ENCODE measurements around the gene TRIM27.
"Not testable (repeated sequence)": the region's sequence is repeated elsewhere in the genome, so short reads cannot be mapped to it uniquely, and the experiment has no call there.

TRIM27 gene

DNA sequence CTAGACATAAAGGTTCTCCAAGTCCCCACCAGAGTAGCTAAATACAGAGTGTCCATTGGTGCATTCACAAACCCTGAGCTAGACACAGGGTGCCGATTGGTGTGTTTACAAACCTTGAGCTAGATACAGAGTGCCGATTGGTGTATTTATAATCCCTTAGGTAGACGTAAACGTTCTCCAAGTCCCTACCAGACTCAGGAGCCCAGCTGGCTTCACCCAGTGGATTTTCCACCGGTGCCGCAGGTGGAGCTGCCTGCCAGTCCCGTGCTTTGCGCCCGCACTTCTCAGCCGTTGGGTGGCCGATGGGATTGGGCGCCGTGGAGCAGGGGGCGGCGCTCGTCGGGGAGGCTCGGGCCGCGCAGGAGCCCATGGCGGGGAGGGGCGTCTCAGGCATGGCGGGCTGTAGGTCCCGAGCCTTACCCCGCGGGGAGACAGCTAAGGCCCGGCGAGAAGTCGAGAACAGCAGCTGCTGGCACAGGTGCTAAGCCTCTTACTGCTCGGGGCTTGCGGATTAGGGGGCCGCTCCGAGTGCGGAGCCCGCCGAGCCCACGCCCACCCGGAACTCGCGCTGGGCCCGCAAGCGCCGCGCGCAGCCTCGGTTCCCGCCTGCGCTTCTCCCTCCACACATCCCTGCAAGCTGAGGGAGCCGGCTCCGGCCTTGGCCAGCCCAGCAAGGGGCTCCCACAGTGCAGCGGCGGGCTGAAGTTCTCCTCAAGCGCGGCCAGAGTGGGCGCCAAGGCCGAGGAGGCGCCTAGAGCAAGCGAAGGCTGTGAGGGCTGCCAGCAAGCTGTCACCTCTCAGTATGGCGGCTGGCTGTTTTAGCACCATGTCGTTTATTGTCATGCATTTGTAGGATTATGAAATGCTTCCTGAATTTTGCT is 57.3 kb downstream of the TRIM27 start:
- peak in 2 of 3 donors; percentile 40 to 62 for DNase-seq (ENCODE audit: low read depth in 3 of 3, low spot score in 1 of 3)

GRCh38 chr6:28865401-28866204 is 58.2 kb downstream of the TRIM27 start:
- peak in 2 of 3 donors; percentile 13 to 22 for DNase-seq (ENCODE audit: low read depth in 3 of 3, low spot score in 1 of 3)

- DNase-seq (ENCODE audit: low read depth in 3 of 3, low spot score in 1 of 3) = no peak
These were observed 59.4 kb downstream of the TRIM27 start for GRCh38 chr6:28864326-28864923.

DNA sequence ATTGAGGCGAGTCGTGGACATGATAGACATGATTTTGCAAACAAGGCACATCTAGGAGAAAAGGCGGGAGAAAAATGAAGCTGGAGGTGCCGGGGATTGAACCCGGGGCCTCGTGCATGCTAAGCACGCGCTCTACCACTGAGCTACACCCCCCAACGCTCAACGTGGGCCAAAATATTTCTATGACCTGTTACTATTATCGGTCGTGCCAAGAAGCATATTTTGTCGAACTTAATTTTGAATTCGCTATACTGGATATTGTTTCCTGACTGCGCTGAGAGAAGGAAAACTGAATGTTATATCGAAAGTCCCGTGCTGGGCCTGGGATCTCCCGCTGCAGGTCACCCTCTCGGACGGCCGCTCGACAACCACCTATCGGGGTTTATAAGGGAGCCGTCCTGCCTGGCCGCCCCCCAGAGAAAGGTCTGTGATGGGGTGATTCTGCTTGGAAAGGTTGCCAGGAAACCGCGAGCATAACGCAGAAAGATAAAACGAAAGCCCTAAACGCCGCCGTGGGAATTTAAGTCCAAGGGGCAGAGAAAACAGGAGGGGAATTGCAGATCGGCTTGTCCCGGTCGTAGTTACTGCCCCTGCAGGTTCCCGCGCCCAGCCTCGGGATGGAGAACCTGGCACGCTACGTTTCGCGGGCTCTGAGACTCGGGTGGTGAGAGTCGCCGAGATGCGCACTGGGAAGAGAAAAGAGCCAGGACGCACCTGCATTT is 60.0 kb downstream of the TRIM27 start:
- DNase-seq (ENCODE audit: low read depth in 3 of 3, low spot score in 1 of 3) = peak; percentile 72 to 85 (median 80)

- DNase-seq (ENCODE audit: low read depth in 3 of 3, low spot score in 1 of 3) = no peak
These were observed 61.7 kb downstream of the TRIM27 start for GRCh38 chr6:28862077-28862476.

GRCh38 chr6:28861339-28861738 is 62.4 kb downstream of the TRIM27 start:
- no peak for DNase-seq (ENCODE audit: low read depth in 3 of 3, low spot score in 1 of 3)

DNA sequence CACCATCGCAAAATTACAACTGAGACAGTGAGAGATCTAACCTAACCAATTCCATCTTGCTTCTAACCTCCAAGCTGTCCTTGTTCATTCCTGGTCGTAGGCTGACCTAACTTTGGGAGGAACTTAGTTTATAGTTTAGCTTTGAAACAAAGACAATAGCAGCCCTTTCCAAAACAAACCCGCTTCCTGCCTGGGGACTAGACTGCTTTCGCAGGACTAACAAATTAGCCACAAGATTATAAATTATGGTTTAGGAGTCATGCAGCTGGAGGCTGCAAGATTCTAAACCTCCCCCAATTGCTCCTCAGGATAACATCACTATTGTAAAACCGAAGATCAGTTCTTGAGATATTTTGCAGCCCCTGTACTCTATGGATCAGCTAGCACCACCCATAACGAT is 63.2 kb downstream of the TRIM27 start:
- no peak for DNase-seq (ENCODE audit: low read depth in 3 of 3, low spot score in 1 of 3)

DNA sequence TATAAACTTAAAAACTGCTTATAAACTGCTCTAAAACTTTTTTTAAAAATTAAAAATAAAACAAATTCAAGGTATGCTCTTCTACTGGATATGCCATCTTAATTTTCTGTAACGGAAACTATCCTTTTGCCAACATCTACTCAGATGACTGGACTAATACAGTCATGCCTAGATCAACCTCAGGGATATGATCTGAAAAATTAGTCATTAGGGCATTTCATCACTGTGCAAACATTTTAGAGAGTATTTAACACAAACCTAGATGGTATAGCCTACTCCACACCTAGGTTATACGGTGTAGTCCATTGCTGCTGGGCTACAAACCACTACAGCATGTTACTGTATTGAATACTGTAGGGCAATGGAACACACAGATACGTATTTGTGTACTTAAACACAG is 64.8 kb downstream of the TRIM27 start:
- no peak for DNase-seq (ENCODE audit: low read depth in 3 of 3, low spot score in 1 of 3)

DNA sequence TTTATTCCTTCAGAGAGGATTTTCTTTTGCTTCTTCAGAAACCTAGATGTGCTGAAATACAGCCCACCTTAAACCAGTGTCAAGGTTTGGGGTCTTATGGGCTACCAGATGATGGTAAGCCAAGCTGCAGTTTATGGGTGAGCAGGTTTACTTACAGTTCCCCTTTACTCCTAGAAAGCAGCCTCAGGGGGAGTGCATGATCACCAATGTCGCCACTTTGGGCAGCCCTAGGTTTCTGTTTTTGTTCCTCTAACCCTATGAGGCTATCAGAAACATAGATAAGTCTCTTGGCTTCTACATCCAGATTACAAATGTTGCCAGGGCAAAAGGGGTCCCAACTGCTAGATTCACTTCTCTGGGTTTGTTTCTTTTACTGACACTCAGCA is 67.2 kb downstream of the TRIM27 start:
- DNase-seq (ENCODE audit: low read depth in 3 of 3, low spot score in 1 of 3) = no peak

DNA sequence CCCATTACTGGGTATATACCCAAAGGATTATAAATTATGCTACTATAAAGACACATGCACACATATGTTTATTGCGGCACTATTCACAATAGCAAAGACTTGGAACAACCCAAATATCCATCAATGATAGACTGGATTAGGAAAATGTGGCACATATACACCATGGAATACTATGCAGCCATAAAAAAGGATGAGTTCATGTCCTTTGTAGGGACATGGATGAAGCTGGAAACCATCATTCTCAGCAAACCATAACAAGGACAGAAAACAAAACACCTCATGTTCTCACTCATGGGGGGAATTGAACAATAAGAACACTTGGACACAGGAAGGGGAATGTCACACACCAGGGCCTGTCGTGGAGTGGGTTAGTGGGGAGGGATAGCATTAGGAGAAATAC is 69.4 kb downstream of the TRIM27 start:
- DNase-seq (ENCODE audit: low read depth in 3 of 3, low spot score in 1 of 3) = not testable (repeated sequence)

All from stimulated activated CD4-positive, alpha-beta T cell treated with anti-CD3 and anti-CD28 coated beads, TNF-alpha, amount 100 ng/mL, for 1 hour (primary cell).